Esophagus squamous epithelium (tissue), 4 donors: ENCODE measurements around the gene PEAK1.

Experiments used
- POLR2A ChIP-seq, 4 donors: fragments of 450-650 bp; IDR thresholded peaks; one replicate each; pipeline ENCODE4 v1.6.1; 2017; ENCODE audit warnings: antibody characterized with exemption in 4 of 4, mild to moderate bottlenecking in 4 of 4, moderate library complexity in 3 of 4
- TF ChIP-seq, protein P1 (sequence below), 6 experiments: fragments of 450-650 bp in 4 of 6; fragments of 200-600 bp in 2 of 6; sonication (generic) in 2 of 6; IDR thresholded peaks; one replicate each; pipeline ENCODE4 v1.5.1; 2016 to 2019; ENCODE audit warnings: antibody characterized with exemption in 6 of 6, mild to moderate bottlenecking in 4 of 6, moderate library complexity in 4 of 6

DNA sequence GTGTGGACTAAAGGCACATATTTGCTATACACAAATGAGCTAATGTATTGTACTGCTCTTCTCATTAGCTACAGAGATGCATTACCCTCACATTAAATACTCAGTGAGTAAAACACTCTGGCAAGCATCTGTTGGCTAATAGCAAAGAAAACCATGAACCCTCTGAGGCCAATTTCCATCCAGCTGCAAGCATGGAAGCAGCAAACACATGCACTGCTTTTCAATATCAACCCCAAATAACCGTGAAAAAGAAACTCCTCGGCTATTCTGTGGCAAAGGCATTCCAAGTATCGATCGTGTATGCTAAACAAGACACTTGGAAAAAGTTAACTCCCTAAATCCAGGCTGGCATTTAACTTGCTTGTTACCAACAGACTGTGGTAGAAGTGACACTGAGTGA is 67.0 kb downstream of the PEAK1 start:
- TF ChIP-seq, protein P1, sequence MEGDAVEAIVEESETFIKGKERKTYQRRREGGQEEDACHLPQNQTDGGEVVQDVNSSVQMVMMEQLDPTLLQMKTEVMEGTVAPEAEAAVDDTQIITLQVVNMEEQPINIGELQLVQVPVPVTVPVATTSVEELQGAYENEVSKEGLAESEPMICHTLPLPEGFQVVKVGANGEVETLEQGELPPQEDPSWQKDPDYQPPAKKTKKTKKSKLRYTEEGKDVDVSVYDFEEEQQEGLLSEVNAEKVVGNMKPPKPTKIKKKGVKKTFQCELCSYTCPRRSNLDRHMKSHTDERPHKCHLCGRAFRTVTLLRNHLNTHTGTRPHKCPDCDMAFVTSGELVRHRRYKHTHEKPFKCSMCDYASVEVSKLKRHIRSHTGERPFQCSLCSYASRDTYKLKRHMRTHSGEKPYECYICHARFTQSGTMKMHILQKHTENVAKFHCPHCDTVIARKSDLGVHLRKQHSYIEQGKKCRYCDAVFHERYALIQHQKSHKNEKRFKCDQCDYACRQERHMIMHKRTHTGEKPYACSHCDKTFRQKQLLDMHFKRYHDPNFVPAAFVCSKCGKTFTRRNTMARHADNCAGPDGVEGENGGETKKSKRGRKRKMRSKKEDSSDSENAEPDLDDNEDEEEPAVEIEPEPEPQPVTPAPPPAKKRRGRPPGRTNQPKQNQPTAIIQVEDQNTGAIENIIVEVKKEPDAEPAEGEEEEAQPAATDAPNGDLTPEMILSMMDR (IDR thresholded peaks at IDR 0.05) = no peak
- TF ChIP-seq POLR2A (IDR thresholded peaks at IDR 0.05) = no peak
